H9 (cell line): ENCODE measurements around the gene SPEG. TPM values are rescaled to one million over a fixed set of nuclear protein-coding genes. Genes with fewer than 3 reads are reported as not detected.

Experiments used
- DNase-seq: peaks from one replicate; pipeline ENCODE4 v3.0.0-alpha.2; 2017
- H2AFZ ChIP-seq: one replicate; pipeline ENCODE4 v1.6.1; 2013; ENCODE audit warnings: mild to moderate bottlenecking, low read length, control low read depth, moderate library complexity
- H2AK5ac ChIP-seq: 2 replicates; pipeline ENCODE4 v1.6.1; 2013; ENCODE audit warnings: low read length, control low read depth, mixed read lengths; ENCODE audit not compliant: insufficient read length
- H2BK120ac ChIP-seq: one replicate; pipeline ENCODE4 v1.6.1; 2013; ENCODE audit warnings: low read depth, mild to moderate bottlenecking, low read length, control low read depth, inconsistent platforms; ENCODE audit not compliant: poor library complexity, severe bottlenecking
- H2BK12ac ChIP-seq: 2 replicates; pipeline ENCODE4 v1.6.1; 2013; ENCODE audit warnings: low read length, control low read depth, mixed read lengths, low read depth; ENCODE audit not compliant: insufficient read length
- H2BK15ac ChIP-seq: 2 replicates; pipeline ENCODE4 v1.6.1; 2013; ENCODE audit warnings: low read depth, low read length, control low read depth
- H2BK20ac ChIP-seq: one replicate; pipeline ENCODE4 v1.6.1; 2013; ENCODE audit warnings: low read depth, mild to moderate bottlenecking, low read length, control low read depth, inconsistent platforms; ENCODE audit not compliant: poor library complexity, severe bottlenecking
- H2BK5ac ChIP-seq: 2 replicates; pipeline ENCODE4 v1.6.1; 2013; ENCODE audit warnings: low read length, control low read depth, mixed read lengths; ENCODE audit not compliant: insufficient read length
- H3K14ac ChIP-seq: 2 replicates; pipeline ENCODE4 v1.6.1; 2013; ENCODE audit warnings: low read length, control low read depth; ENCODE audit not compliant: insufficient read depth
- H3K18ac ChIP-seq: 2 replicates; pipeline ENCODE4 v1.6.1; 2013; ENCODE audit warnings: low read depth, mild to moderate bottlenecking, mixed read lengths, low read length, control low read depth; ENCODE audit not compliant: insufficient read length
- H3K23ac ChIP-seq: 2 replicates; pipeline ENCODE4 v1.6.1; 2013; ENCODE audit warnings: low read length, control low read depth, mixed read lengths, low read depth; ENCODE audit not compliant: insufficient read length
- H3K23me2 ChIP-seq: 2 replicates; pipeline ENCODE4 v1.6.1; 2013; ENCODE audit warnings: low read depth, mild to moderate bottlenecking, mixed read lengths, low read length, control low read depth; ENCODE audit not compliant: insufficient read length, poor library complexity, severe bottlenecking
- H3K27ac ChIP-seq: 2 replicates; pipeline ENCODE4 v1.5.1; 2013; ENCODE audit warnings: low read length, control low read depth, mixed read lengths, low read depth; ENCODE audit not compliant: insufficient read length
- H3K27me3 ChIP-seq: 2 replicates; pipeline ENCODE4 v1.6.1; 2013; ENCODE audit warnings: low read length, control low read depth, inconsistent platforms; ENCODE audit not compliant: insufficient read depth
- H3K4ac ChIP-seq: 2 replicates; pipeline ENCODE4 v1.6.1; 2013; ENCODE audit warnings: low read depth, mild to moderate bottlenecking, control low read depth, inconsistent platforms, low read length, moderate library complexity
- H3K4me1 ChIP-seq: 2 replicates; pipeline ENCODE4 v1.6.1; 2013; ENCODE audit warnings: low read length, control low read depth, inconsistent platforms; ENCODE audit not compliant: insufficient read depth
- H3K4me2 ChIP-seq: 2 replicates; pipeline ENCODE4 v1.6.1; 2013; ENCODE audit warnings: low read length, control low read depth, mixed read lengths; ENCODE audit not compliant: insufficient read length, insufficient read depth
- H3K56ac ChIP-seq: 2 replicates; pipeline ENCODE4 v1.6.1; 2013; ENCODE audit warnings: low read depth, mild to moderate bottlenecking, mixed read lengths, low read length, control low read depth; ENCODE audit not compliant: insufficient read length
- H3K79me1 ChIP-seq: 2 replicates; pipeline ENCODE4 v1.6.1; 2013; ENCODE audit warnings: low read depth, mild to moderate bottlenecking, moderate library complexity, low read length, control low read depth, inconsistent platforms; ENCODE audit not compliant: insufficient read depth, poor library complexity, severe bottlenecking
- H3K79me2 ChIP-seq: 2 replicates; pipeline ENCODE4 v1.6.1; 2013; ENCODE audit warnings: low read length, control low read depth, inconsistent platforms; ENCODE audit not compliant: insufficient read depth
- H3K9ac ChIP-seq: 2 replicates; pipeline ENCODE4 v1.6.1; 2013; ENCODE audit warnings: low read length, control low read depth, mixed read lengths; ENCODE audit not compliant: insufficient read length; ENCODE audit errors: extremely low read depth
- H3K9me3 ChIP-seq: one replicate; pipeline ENCODE4 v1.6.1; 2013; ENCODE audit warnings: low read depth, low read length, inconsistent platforms; ENCODE audit not compliant: control insufficient read depth
- H3T11ph ChIP-seq: one replicate; pipeline ENCODE4 v1.6.1; 2013; ENCODE audit warnings: mild to moderate bottlenecking, low read length, control low read depth, inconsistent platforms
- H4K20me1 ChIP-seq: one replicate; pipeline ENCODE4 v1.6.1; 2013; ENCODE audit not compliant: control insufficient read depth, insufficient read length, insufficient read depth
- H4K5ac ChIP-seq: 2 replicates; pipeline ENCODE4 v1.6.1; 2013; ENCODE audit warnings: low read depth, mild to moderate bottlenecking, mixed read lengths, low read length, control low read depth; ENCODE audit not compliant: insufficient read length
- H4K8ac ChIP-seq: replicated peaks from 2 replicates; pipeline ENCODE4 v1.6.1; 2013; ENCODE audit warnings: low read length, control low read depth, mixed read lengths, low read depth; ENCODE audit not compliant: insufficient read length
- H4K91ac ChIP-seq: 2 replicates; pipeline ENCODE4 v1.6.1; 2013; ENCODE audit warnings: low read depth, mild to moderate bottlenecking, moderate library complexity, mixed read lengths, low read length, control low read depth; ENCODE audit not compliant: insufficient read length
- H3K27ac Mint-ChIP-seq, 3 experiments: 2 replicates in 2 of 3; 3 replicates in 1 of 3; pipeline ENCODE4 v1.8.0; 2020 to 2021; ENCODE audit warnings: mixed read lengths in 3 of 3, mild to moderate bottlenecking in 1 of 3, moderate library complexity in 1 of 3
- H3K27me3 Mint-ChIP-seq: 2 replicates; pipeline ENCODE4 v1.8.0; 2021; ENCODE audit warnings: low read depth, mild to moderate bottlenecking, moderate library complexity, mixed read lengths
- H3K36me3 Mint-ChIP-seq, 3 experiments: 2 replicates in 2 of 3; 3 replicates in 1 of 3; pipeline ENCODE4 v1.8.0; 2020 to 2021; ENCODE audit warnings: low read depth in 3 of 3, mixed read lengths in 3 of 3; ENCODE audit not compliant: insufficient read depth in 1 of 3
- H3K4me1 Mint-ChIP-seq, 2 experiments: 2 replicates each; pipeline ENCODE4 v1.8.0; 2020; ENCODE audit warnings: mixed read lengths in 2 of 2
- H3K4me3 Mint-ChIP-seq, 2 experiments: 2 replicates in 1 of 2; 3 replicates in 1 of 2; pipeline ENCODE4 v1.8.0; 2020 to 2021; ENCODE audit warnings: mild to moderate bottlenecking in 2 of 2, mixed read lengths in 2 of 2, moderate library complexity in 1 of 2
- H3K9me3 Mint-ChIP-seq, 2 experiments: 2 replicates in 1 of 2; 3 replicates in 1 of 2; pipeline ENCODE4 v1.8.0; 2020; ENCODE audit warnings: mild to moderate bottlenecking in 2 of 2, mixed read lengths in 2 of 2, moderate library complexity in 1 of 2
- CTCF ChIP-seq: fragments of 200-600 bp; sonication (generic); conservative IDR thresholded peaks from 3 replicates; pipeline ENCODE4 v1.8.0; 2021; ENCODE audit warnings: antibody characterized with exemption, mild to moderate bottlenecking
- WGBS: extraction: QIAGEN DNeasy Blood & Tissue Kit; methylation state at CpG from one replicate; pipeline ENCODE4 v1.1.7; 2013; ENCODE audit warnings: missing lambda C conversion rate, low lambda C conversion rate, mixed read lengths; ENCODE audit not compliant: insufficient read length; ENCODE audit errors: extremely low coverage; 5-methylcytosine and 5-hydroxymethylcytosine counted together
- total RNA-seq: library from RNA; stranded (reverse); gene quantifications from 2 replicates; pipeline ENCODE4 v1.2.1, GENCODE V29; 2021

SPEG gene
- total RNA-seq, 1 experiment from 2014 or later = 23.7 TPM

GRCh38 chr2:219520079-219520478 lies 85.4 kb downstream of the SPEG start:
- no peaks in the 10 kb centered on the region for H3K79me1 ChIP-seq
- H2BK15ac ChIP-seq = no peak overlapping the region
- no peaks in the 10 kb centered on the region for H3K9me3 ChIP-seq
- H3K27me3 ChIP-seq = peaks cover 8% of the 10 kb centered on the region; the same call in 1 of the 2 replicates
- no peak overlapping the region for H2AK5ac ChIP-seq
- Mint-ChIP-seq H3K9me3 (no peaks in the 10 kb centered on the region; a peak in 1 of 5 replicates), H3K27me3 (peaks cover 49% of the 10 kb centered on the region), H3K4me1 (peaks cover 38 to 57% of the 10 kb centered on the region in 2 experiments), H3K27ac (no peak overlapping the region), H3K4me3 (no peak overlapping the region), H3K36me3 (no peaks in the 10 kb centered on the region; a peak in 1 of 7 replicates)
- WGBS = no CpG with 5 or more reads among the region's 8 CpGs
- H2AFZ ChIP-seq = no peak overlapping the region
- H3K4me2 ChIP-seq = no peak overlapping the region
- no peak overlapping the region for H2BK12ac ChIP-seq
- H3K14ac ChIP-seq = no peak overlapping the region; the same call in 1 of the 2 replicates
- no peak overlapping the region for H3K23ac ChIP-seq
- peaks cover 4% of the 10 kb centered on the region for H3K23me2 ChIP-seq
- H3T11ph ChIP-seq = no peak overlapping the region
- no peak overlapping the region for H2BK5ac ChIP-seq
- peaks cover under 1% of the 10 kb centered on the region for H4K20me1 ChIP-seq
- H3K18ac ChIP-seq = no peak overlapping the region
- no peak for DNase-seq
- H2BK120ac ChIP-seq = no peak overlapping the region
- no peak overlapping the region for H4K8ac ChIP-seq
- H2BK20ac ChIP-seq = no peak overlapping the region
- no peak overlapping the region for H4K5ac ChIP-seq
- H3K27ac ChIP-seq = no peak overlapping the region
- no peak overlapping the region for H3K4ac ChIP-seq
- no peak overlapping the region for H3K56ac ChIP-seq
- TF ChIP-seq CTCF = no peak
- H3K9ac ChIP-seq = no peak overlapping the region
- H4K91ac ChIP-seq = no peak overlapping the region
- H3K4me1 ChIP-seq = peaks cover 6% of the 10 kb centered on the region; the same call in 1 of the 2 replicates
- H3K79me2 ChIP-seq = no peaks in the 10 kb centered on the region
